Amygdala (tissue), 56 donors: ENCODE results near the gene FAM163B.
"Not testable (repeated sequence)": the region's sequence is repeated elsewhere in the genome, so short reads cannot be mapped to it uniquely, and the experiment has no call there.

ENCODE experiments used
- DNase-seq, 56 donors: peaks; one replicate each; lab custom pipeline; 2025; lab: John Stamatoyannopoulos, UW

Gene FAM163B

DNA sequence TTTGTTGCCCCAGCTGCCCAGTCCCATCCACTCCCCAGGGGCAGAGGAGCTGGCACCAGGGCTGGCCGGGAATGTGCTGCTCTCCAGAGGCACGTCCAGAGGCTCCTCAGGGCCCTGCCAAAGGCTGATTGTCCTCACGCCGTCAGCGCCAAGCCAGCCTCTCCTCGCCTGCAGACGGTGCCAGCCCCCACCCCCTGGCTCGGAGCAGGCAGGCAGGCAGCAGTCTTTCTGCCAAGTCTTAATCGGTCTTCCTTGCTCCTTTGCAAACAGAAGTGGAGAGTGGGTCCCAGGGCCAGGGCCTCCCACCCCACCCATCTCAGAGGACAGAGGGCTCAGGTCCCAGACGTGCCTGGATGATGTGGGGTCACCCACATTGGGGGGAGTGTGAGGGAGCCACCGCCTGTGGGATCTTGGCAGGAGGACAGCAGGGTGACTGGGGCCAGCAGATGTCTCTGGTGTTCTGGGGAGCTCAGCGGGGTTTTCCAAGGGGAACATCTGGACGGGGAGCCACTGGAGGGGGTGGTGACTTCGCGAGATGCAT lies 36.3 kb downstream of the FAM163B start:
- peak in 53 of 56 donors; percentile 34 to 91 (median 76) for DNase-seq

DNA sequence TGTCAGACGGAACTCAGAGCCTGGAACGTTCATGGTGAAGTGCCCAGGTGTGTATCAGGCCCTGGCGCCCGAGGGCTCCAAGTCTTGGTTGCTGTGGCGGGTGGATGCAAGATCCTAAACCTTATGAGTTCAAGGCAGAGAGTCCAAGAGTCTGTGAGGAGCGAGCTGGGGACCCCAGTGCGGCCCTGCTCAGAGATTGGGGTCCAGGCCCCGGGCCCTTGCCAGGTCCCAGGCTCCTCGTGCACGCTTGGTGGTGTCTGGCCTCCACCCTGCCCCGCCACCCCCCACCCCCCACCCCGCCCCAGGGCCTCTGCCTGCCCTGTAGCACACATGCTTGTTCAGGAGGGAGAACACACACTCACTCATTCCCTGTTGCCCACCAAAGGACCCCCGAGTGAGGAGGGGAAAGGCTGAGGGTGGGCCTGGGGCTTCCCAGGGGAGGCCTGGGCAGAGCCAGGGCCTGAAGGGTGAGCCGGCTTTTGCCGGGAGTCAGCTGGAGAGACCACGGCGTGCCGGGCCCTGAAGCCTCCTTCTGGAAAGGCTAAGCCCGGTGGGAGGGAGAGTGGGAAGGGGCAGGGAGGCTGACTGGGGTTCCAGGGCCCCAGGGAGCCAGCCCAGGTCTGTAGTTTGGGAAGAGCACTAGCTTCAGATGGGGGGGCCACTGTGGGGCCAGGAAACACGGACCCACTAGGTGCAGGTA lies 37.1 kb downstream of the FAM163B start:
- DNase-seq = no peak

DNA sequence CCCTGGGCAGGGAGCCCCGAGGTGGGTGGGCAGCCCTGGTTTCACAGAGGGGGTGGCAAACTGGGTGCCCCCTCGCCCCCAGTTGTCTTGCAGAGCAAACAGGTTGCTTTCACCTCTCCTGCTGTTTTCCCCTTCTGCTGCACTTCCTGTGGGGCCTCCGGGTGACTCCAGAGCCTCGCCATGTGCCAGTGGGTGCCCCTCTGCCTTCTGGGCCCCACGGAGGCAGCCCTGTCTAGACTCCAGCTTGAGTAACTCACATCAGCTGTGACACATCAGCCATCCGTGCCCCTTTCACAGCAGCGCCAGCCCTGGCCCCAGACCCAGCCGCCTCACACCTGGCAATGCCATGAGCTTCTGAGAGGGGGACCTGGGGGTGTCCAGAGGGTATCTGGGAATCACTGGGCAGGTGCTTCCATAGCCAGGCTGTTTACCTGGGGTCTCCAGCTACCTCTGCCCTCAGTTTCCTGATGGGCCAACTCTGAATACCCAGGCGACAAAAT lies 37.7 kb downstream of the FAM163B start:
- DNase-seq = no peak

DNA sequence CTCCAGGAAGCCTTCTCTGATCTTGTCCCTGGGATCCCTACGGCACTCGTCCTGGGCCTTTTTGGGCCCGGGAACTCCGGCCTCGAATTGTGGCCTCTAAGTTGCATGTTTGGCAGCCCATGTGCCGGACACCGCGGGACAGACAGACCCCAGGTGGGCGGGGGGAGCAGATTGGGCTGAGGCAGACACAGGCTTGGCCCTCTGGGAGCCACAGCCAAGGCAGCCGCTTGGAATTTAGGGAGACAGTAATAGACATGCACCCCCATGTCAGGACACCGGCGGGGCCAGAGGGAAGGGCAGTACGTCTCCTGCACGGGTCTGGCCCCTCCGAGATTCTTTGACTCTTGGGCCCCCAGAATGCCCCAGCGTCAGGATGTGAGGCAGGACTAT lies 38.5 kb downstream of the FAM163B start:
- DNase-seq = no peak

DNA sequence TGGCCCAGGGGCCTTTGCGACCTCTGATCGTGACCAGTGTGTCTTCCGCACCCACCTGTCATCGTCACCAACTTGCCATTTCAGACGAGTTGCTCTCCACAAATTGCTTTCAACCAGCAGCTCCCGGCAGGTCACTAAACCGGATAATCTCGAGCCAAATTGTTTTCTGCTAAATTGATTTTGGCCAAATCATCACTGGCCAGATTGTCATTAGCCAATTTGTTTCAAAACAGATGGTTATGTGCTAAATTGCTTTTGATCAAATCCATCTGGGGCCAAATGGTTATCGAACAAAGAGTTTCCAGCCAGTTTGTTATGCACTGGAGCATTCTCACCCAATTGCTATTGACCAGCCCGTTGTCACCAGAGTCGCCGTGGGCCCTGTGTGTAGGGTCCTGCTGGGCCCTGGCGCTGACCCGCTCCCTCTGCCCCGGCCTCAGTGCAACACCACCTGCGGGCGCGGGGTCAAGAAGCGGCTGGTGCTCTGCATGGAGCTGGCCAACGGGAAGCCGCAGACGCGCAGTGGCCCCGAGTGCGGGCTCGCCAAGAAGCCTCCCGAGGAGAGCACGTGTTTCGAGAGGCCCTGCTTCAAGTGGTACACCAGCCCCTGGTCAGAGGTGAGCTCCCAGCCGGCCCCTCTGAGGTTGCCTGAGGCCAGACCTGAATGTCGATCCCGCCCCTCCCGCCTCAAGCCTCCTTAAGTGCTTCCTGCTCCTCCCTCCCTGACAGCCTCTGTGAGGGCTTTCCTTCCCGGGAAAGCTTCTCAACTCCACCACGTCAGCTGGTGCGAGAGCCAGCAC lies 39.1 kb downstream of the FAM163B start:
- DNase-seq = no peak

DNA sequence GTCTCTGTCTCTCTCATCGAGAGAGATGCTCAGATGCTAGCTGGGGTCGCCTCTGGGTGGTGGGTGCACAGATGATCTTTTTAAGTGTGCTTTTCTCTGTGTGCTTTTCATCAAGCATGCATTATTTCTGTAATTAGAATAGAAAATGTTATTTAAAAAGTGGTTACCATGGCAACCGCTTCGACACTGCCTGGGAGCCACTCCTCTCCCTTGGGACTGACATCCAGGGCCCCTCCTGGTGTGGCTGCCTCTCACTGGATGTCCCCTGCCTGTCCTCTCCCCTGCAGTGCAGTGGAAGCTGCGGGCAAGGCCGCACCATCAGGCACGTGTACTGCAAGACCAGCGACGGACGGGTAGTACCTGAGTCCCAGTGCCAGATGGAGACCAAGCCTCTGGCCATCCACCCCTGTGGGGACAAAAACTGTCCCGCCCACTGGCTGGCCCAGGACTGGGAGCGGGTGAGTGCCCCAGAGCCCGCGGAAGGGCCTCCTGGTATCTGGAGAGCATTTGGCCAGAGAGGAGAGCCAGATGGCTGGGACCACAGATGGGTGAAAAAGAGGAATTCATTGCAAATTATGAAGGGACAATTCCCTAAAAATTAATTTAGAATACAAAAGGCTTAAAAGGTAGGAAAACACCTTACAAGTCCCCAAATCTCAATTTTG lies 39.9 kb downstream of the FAM163B start:
- peak in 6 of 56 donors; percentile 15 to 38 (median 24) for DNase-seq

DNA sequence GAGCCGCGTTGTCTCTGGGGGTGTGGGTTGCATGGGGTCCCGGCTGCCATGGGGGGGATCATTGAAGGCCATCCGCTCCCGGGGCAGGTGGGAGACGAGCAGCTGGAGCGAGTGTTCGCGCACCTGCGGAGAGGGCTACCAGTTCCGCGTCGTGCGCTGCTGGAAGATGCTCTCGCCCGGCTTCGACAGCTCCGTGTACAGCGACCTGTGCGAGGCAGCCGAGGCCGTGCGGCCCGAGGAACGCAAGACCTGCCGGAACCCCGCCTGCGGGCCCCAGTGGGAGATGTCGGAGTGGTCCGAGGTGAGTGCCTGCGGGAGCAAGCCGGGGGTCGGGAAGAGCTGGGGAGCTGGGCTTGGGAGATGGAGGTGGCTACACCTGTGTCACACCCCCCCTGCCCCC lies 41.0 kb downstream of the FAM163B start:
- no peak for DNase-seq

DNA sequence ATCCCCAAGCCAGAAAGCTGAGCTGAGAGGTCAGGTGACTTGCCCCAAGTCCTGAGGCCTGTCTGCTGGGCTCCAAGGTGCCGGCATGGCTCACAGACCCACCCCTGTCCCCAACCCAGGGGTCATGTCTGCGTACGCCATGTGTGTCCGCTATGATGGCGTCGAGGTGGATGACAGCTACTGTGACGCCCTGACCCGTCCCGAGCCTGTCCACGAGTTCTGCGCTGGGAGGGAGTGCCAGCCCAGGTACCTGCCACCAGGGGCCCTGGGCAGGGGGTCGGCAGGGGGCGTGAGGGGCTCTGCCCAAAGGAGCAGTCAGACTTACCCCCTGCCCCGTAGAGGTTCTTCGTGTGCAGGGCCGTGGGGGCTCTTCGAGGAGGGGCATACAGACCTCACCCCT lies 42.4 kb downstream of the FAM163B start:
- no peak for DNase-seq

DNA sequence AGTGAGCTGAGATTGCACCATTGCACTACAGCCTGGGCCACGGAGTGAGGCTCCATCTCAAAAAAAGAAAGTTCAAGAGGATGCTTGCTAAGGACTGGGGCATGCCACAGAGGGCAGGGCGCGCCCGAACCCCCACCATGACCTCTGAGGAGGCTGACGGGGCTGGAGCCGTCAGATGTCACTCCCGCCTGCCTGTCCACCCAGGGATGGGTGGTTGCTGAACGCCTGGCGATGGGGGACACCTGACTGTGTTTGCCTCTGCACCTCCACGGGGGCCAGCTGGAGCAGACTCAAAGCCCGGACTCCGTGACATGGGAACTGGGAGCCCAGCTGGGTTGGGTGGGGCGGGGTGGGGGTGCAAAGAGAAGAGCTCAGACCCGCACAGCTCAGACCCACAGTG lies 42.8 kb downstream of the FAM163B start:
- DNase-seq = no peak

DNA sequence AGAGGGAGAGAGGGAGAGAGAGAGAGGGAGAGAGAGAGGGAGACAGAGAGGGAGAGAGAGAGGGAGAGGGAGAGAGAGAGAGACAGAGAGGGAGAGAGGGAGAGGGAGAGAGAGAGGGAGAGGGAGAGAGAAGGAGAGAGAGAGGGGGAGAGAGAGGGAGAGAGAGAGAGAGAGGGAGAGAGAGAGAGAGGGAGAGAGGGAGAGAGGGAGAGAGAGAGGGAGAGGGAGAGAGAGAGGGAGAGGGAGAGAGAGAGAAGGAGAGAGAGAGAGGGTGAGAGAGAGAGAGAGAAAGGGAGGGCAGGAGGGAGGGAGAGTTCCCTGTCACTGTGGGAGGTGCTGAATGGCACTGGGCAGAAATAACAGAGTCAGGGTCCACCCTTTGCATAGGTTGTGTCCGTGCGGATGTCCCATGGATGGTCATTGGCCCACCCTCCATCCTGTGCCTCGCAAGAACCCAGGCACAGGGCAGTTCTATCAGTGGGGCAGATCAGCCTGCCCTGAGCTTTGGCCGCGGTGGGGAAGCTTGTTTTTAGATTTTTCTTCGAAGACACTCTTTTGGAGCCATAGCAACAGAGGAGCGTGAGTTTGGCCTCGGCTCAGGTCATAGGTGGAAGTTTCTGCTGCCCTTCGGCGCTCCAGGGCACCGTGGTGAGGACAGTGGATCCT lies 44.6 kb downstream of the FAM163B start:
- no peak for DNase-seq

DNA sequence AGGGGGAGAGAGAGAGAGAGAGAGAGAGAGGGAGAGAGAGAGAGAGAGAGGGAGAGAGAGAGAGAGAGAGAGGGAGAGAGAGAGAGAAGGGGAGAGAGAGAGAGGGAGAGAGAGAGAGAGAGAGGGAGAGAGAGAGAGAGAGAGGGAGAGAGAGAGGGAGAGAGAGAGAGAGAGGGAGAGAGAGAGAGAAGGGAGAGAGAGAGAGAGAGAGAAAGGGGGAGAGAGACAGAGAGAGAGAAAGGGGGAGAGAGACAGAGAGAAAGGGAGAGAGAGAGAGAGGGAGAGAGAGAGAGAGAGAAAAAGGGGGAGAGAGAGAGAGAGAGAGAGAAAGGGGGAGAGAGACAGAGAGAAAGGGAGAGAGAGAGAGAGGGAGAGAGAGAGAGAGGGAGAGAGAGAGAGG lies 45.4 kb downstream of the FAM163B start:
- DNase-seq = not testable (repeated sequence)

DNA sequence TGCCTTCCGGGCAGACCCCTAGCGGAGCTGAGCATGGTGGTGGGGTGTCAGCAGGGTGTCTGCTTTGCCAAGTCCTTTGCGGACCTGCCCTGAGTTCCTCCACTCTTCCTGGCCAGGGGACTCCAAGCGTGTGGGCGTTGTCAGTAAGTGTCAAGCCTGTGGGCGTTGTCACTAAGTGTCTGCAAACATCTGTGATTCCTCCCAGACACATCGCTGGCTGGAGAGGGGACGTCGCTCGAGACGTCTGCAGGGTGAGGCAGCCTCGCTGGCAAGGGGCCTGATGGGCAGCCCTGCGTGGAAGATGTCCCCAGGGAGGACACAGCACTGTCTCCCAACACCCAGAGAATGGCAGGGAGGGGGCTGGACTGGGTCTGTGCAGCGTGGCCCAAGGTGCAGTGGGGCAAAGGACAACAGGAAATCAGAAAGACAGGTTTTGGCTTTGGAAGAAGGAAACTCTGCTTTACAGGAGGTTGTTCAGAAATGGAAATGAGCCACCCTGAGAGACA lies 45.8 kb downstream of the FAM163B start:
- DNase-seq = peak in 1 of 56 donors; percentile 26

DNA sequence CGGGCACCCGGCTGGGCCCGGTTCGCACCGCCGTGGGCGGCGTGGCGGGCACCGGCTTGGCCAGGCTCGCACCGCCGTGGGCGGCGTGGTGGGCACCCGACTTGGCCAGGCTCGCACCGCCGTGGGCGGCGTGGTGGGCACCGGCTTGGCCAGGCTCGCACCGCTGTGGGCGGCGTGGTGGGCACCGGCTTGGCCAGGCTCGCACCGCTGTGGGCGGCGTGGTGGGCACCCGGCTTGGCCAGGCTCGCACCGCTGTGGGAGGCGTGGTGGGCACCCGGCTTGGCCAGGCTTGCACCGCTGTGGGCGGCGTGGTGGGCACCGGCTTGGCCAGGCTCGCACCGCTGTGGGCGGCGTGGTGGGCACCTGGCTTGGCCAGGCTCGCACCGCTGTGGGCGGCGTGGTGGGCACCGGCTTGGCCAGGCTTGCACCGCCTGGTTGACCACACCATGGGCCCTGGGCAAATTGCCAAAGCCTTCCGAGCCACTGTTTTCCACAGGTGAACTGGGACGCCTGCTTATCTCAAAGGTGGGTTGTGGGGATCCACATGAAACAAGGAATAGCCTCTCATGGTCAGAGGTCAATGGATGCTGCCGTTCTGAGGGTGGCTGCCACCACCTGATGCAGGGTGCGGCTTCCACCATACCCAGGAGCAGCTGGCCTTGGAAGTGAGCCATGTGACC lies 46.4 kb downstream of the FAM163B start:
- DNase-seq = no peak

DNA sequence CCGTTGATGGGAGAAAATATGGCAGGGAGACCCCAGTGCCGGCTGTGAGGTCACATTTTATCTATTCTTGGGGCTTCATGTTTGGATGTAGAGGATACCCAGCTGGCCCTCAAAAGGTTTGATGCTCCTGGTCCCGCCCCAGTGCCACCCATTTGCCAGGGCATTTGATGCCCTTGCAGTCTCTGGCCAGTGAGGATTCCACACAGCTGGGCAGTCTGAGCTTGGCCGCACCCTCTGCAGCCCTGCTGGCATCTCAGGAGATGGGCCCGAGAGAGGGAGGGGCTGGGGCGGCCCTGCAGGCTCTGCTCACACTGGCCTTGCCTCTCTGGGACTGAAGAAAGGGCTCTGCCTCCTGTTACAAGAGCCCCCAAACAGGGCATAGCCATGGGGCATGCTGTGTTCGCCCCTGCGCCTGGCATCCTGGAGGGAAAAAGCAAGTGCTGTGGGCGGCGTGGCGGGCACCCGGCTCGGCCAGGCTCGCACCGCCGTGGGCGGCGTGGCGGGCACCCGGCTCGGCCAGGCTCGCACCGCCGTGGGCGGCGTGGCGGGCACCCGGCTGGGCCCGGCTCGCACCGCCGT lies 47.1 kb downstream of the FAM163B start:
- DNase-seq = no peak

DNA sequence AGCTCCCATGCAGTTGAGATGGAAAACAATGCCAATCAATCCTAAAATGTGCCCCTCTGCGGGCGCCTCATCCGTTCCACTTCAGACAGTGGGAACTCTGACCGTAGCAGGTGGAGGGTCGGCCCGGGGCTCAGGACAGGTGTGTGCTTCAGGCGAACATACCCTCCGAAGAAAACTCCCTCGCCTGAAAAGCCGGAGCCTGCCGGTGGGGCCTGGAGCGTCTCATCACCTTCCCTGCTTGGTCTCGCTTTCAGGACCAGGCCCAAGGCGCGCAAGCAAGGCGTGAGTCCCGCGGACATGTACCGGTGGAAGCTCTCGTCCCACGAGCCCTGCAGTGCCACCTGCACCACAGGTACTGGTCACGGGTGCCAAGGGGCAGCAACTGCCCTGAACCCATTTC lies 48.2 kb downstream of the FAM163B start:
- DNase-seq = no peak

DNA sequence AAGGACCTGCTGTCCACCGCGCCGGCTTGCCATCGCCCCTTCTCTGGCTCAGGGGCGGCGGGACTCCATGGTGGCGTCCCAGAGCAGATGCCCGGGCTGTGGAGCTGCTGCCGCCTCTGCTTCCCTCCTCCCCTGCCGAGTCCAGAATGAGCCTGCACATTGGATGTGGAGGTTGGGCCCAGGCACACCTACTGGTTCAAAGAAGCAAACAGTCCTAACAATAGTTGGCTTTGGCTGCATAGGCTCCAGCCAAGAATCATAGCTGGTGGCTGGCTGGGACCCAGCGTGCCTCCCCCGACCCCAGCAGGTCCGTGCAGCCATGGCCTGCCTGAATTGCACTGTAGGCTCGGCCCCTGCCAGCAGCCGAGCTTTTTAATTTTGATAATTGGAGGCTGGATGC lies 48.9 kb downstream of the FAM163B start:
- DNase-seq = peak in 1 of 56 donors; percentile 53

DNA sequence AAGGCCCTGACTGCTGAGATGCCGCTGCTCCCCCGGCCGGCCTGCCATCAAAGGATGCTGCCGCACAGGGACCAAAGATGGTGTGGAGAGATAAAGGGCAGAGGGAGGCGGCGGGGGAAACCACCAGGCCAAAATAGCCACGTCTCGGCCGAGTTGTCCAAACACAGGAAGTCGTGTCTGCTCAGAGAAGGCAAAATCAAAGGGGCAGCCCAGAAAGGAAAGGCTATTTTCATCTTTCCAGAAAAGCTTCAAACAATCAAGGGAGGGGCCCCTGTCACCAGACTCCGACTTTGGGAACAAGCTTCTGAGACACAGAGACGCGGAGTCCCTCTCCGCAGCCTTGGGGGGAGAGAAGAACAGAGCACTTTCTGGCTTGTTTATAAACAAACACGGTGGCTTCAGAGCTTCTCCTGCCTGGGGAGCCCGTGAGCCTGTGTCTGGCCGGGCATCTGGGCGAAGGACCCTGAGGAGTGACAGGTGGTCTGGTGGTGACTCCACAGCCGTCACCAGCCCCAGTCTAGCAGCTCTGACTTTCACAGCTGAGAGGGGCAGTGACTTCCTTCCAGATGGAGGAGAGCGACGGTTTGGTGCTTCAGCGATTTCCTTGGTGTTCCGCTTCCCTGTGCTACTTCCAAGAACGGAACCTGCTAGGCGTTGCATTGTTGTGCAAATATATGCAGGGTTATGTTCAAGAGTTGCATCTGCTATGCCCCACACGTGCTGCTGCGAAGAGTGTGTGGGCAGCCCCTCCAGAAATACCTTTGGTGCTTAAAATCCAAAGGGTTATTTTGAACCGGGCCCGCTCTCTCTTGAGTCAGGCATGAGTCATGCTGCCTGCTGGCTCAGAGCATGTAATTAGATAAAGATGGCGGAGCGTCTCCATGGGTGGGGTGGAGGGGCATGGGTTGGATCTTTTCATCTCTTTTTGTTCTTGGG lies 50.7 kb downstream of the FAM163B start:
- peak in 29 of 56 donors; percentile 15 to 75 (median 43) for DNase-seq

DNA sequence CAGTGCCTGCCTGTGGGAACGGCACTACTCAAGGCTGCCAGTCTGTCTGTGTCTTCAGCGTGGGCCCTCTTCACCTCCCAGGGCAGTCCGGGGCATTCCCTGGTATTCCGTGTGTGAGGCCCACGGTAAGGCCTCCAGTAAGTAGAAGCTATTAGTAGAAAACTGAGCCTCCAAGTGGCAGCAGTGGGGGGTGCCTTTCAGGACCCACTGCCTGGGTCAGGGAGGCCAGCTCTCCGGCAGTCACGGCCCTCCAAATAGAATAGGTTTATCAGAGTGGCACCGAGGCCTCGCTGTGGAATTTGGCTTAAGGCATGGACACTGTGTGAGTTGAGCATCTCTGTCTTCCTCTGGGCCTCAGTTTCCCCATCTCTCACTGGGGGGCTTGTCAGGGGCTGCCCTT lies 51.6 kb downstream of the FAM163B start:
- DNase-seq = no peak
